Common myeloid progenitor, CD34-positive (primary cell): ENCODE data around the gene KRT80.

ENCODE experiments used
- CTCF ChIA-PET: fragments of 350-600 bp; sonication (Branson Sonifier 250); formaldehyde crosslinking; loops from one replicate; lab custom pipeline; 2021; ENCODE audit warnings: antibody characterized with exemption; lab: Charles Lee
- POLR2A ChIA-PET: fragments of 350-600 bp; sonication (Branson Sonifier 250); formaldehyde crosslinking; loops from one replicate; lab custom pipeline; 2021; ENCODE audit warnings: antibody characterized with exemption; lab: Charles Lee
- DNase-seq, 3 donors: peaks; one replicate each; pipeline versions ENCODE4 v3.0.0 to v3.0.0-alpha.2; 2013
- H3K27ac ChIP-seq, 2 experiments: 1 replicate in 1 of 2; 2 replicates in 1 of 2; pipeline ENCODE4 v1.7.0; 2013; ENCODE audit warnings: inconsistent platforms in 2 of 2, low read length in 2 of 2, mild to moderate bottlenecking in 2 of 2, low read depth in 1 of 2, moderate library complexity in 1 of 2; ENCODE audit not compliant: severe bottlenecking in 2 of 2, insufficient read depth in 1 of 2, poor library complexity in 1 of 2
- H3K27me3 ChIP-seq, 5 experiments: replicated peaks in 2 of 5; 1 replicate in 3 of 5; 2 replicates in 2 of 5; pipeline versions ENCODE4 v1.6.1 to v1.7.0; 2013; ENCODE audit warnings: low read length in 4 of 5, mild to moderate bottlenecking in 2 of 5, moderate library complexity in 2 of 5, inconsistent platforms in 1 of 5; ENCODE audit not compliant: insufficient read depth in 5 of 5, control insufficient read depth in 4 of 5
- H3K36me3 ChIP-seq, 4 experiments: 1 replicate in 2 of 4; 2 replicates in 2 of 4; pipeline versions ENCODE4 v1.6.1 to v1.7.0; 2013; ENCODE audit warnings: low read length in 3 of 4, control low read depth in 1 of 4, mild to moderate bottlenecking in 1 of 4; ENCODE audit not compliant: control insufficient read depth in 4 of 4, insufficient read depth in 4 of 4
- H3K4me1 ChIP-seq, 4 experiments: 1 replicate in 3 of 4; 2 replicates in 1 of 4; pipeline versions ENCODE4 v1.6.1 to v1.7.1; 2013; ENCODE audit warnings: low read length in 3 of 4, mild to moderate bottlenecking in 3 of 4, control low read depth in 1 of 4, inconsistent platforms in 1 of 4, moderate library complexity in 1 of 4; ENCODE audit not compliant: control insufficient read depth in 4 of 4, insufficient read depth in 4 of 4; ENCODE audit errors: control extremely low read depth in 1 of 4
- H3K4me3 ChIP-seq, 7 experiments: 1 replicate in 4 of 7; 2 replicates in 3 of 7; pipeline versions ENCODE4 v1.5.1 to v1.7.0; 2013; ENCODE audit warnings: mild to moderate bottlenecking in 7 of 7, low read length in 6 of 7, moderate library complexity in 6 of 7, inconsistent platforms in 2 of 7, low read depth in 2 of 7, control low read depth in 1 of 7; ENCODE audit not compliant: insufficient read depth in 4 of 7, control insufficient read depth in 1 of 7; ENCODE audit errors: extremely low read depth in 1 of 7
- H3K9me3 ChIP-seq, 5 experiments: 1 replicate in 4 of 5; 2 replicates in 1 of 5; pipeline versions ENCODE4 v1.6.1 to v1.7.1; 2013; ENCODE audit warnings: low read length in 4 of 5, mild to moderate bottlenecking in 2 of 5, inconsistent platforms in 1 of 5, low read depth in 1 of 5, moderate library complexity in 1 of 5; ENCODE audit not compliant: control insufficient read depth in 4 of 5, insufficient read depth in 2 of 5; ENCODE audit errors: control extremely low read depth in 1 of 5
- WGBS: methylation state at CpG from one replicate; pipeline ENCODE4 v1.1.5; 2013; ENCODE audit not compliant: insufficient coverage; 5-methylcytosine and 5-hydroxymethylcytosine counted together

Gene KRT80

GRCh38 chr12:52152905-52153317, 38.9 kb downstream of the KRT80 start:
- H3K27me3 ChIP-seq: peaks cover 0 to 16% (median 2%) of the 10 kb centered on the region in 5 experiments
- no peak overlapping the region for H3K27ac ChIP-seq
- CTCF ChIA-PET: interaction anchor here (1.1 kb wide), 2 partner anchors 9 to 23 kb away, joined by 3 read pairs; no protein-coding TSS in a partner anchor
- no peak overlapping the region for H3K4me3 ChIP-seq
- POLR2A ChIA-PET: no interaction called here
- 86% methylated on average over 5 of the region's 5 CpGs for WGBS
- no peaks in the 10 kb centered on the region for H3K9me3 ChIP-seq
- no peaks in the 10 kb centered on the region for H3K36me3 ChIP-seq
- peaks cover 0 to 10% (median 4%) of the 10 kb centered on the region in 4 experiments for H3K4me1 ChIP-seq
- DNase-seq: no peak

- 9% methylated on average over 49 of the region's 63 CpGs for WGBS
- POLR2A ChIA-PET: no interaction called here
- DNase-seq: peak; percentile 61 to 80 (median 76)
- H3K36me3 ChIP-seq: no peaks in the 10 kb centered on the region
- peak overlapping the region in 3 of 7 experiments; percentile 24 to 58 (median 50) for H3K4me3 ChIP-seq
- H3K27me3 ChIP-seq: peaks cover 0 to 16% (median 2%) of the 10 kb centered on the region in 5 experiments
- H3K4me1 ChIP-seq: peaks cover 0 to 10% (median 4%) of the 10 kb centered on the region in 4 experiments
- no peak overlapping the region for H3K27ac ChIP-seq
- H3K9me3 ChIP-seq: no peaks in the 10 kb centered on the region
- CTCF ChIA-PET: interaction anchor here (1.0 to 1.4 kb wide), 5 partner anchors 8 to 187 kb away, joined by 3 to 4 read pairs (median 3); no protein-coding TSS in a partner anchor
These were observed 39.7 kb downstream of the KRT80 start for GRCh38 chr12:52151837-52152783.

GRCh38 chr12:52151153-52151836, 40.5 kb downstream of the KRT80 start:
- ChIA-PET POLR2A (no interaction called here), CTCF (interaction anchor here (1.0 to 1.7 kb wide), 6 partner anchors 13 to 188 kb away, joined by 3 to 4 read pairs (median 4); no protein-coding TSS in a partner anchor)
- no peaks in the 10 kb centered on the region for H3K36me3 ChIP-seq
- DNase-seq: no peak
- H3K9me3 ChIP-seq: no peaks in the 10 kb centered on the region
- peaks cover 0 to 10% (median 4%) of the 10 kb centered on the region in 4 experiments for H3K4me1 ChIP-seq
- 95% methylated on average over 8 of the region's 10 CpGs for WGBS
- peaks cover 0 to 16% (median 2%) of the 10 kb centered on the region in 5 experiments for H3K27me3 ChIP-seq
- no peak overlapping the region for H3K27ac ChIP-seq
- no peak overlapping the region for H3K4me3 ChIP-seq

- no peaks in the 10 kb centered on the region for H3K36me3 ChIP-seq
- no peak for DNase-seq
- 94% methylated on average over 4 of the region's 5 CpGs for WGBS
- H3K27ac ChIP-seq: no peak overlapping the region
- no peaks in the 10 kb centered on the region for H3K9me3 ChIP-seq
- CTCF ChIA-PET: interaction anchor here (0.8 to 3.2 kb wide), 8 partner anchors 7 to 236 kb away, joined by 3 to 10 read pairs (median 3); partner anchors contain the start of gene KRT84
- peaks cover 0 to 10% (median 4%) of the 10 kb centered on the region in 4 experiments for H3K4me1 ChIP-seq
- no peak overlapping the region for H3K4me3 ChIP-seq
- POLR2A ChIA-PET: no interaction called here
- H3K27me3 ChIP-seq: peaks cover 0 to 16% (median 2%) of the 10 kb centered on the region in 5 experiments
These were observed 42.1 kb downstream of the KRT80 start for GRCh38 chr12:52149651-52150241.

GRCh38 chr12:52149182-52149641, 42.6 kb downstream of the KRT80 start:
- ChIA-PET CTCF (interaction anchor here (0.8 to 3.2 kb wide), 6 partner anchors 8 to 236 kb away, joined by 3 to 10 read pairs (median 3); partner anchors contain the start of gene KRT84), POLR2A (no interaction called here)
- Histone ChIP-seq H3K27ac (no peak overlapping the region), H3K27me3 (peaks cover 0 to 16% (median 2%) of the 10 kb centered on the region in 5 experiments), H3K9me3 (no peaks in the 10 kb centered on the region), H3K4me3 (no peak overlapping the region), H3K4me1 (peaks cover 0 to 10% (median 4%) of the 10 kb centered on the region in 4 experiments), H3K36me3 (no peaks in the 10 kb centered on the region)
- DNase-seq: no peak
- 96% methylated on average over 6 of the region's 6 CpGs for WGBS

GRCh38 chr12:52148464-52149181, 43.2 kb downstream of the KRT80 start:
- WGBS: 98% methylated on average over 8 of the region's 14 CpGs

More at GRCh38 chr12:52148464-52149181, 43.2 kb downstream of the KRT80 start:
- peaks cover 0 to 10% (median 4%) of the 10 kb centered on the region in 4 experiments for H3K4me1 ChIP-seq
- peaks cover 0 to 16% (median 0%) of the 10 kb centered on the region in 5 experiments for H3K27me3 ChIP-seq
- ChIA-PET POLR2A (no interaction called here), CTCF (interaction anchor here (0.8 to 3.2 kb wide), 5 partner anchors 8 to 164 kb away, joined by 3 to 10 read pairs (median 3); no protein-coding TSS in a partner anchor)
- DNase-seq: no peak
- H3K9me3 ChIP-seq: no peaks in the 10 kb centered on the region
- H3K36me3 ChIP-seq: no peaks in the 10 kb centered on the region
- H3K4me3 ChIP-seq: no peak overlapping the region
- H3K27ac ChIP-seq: no peak overlapping the region
